Mesenchymal stem cell (in vitro differentiated cells and primary cell): ENCODE data around the gene DCLK1.

Experiments used
- DNase-seq: peaks from one replicate; pipeline ENCODE4 v3.0.0-alpha.2; 2013
- H2AFZ ChIP-seq: one replicate; pipeline ENCODE4 v1.6.1; 2013; ENCODE audit warnings: low read depth, mild to moderate bottlenecking, control low read depth, inconsistent platforms, low read length, moderate library complexity
- H2AK5ac ChIP-seq: 2 replicates; pipeline ENCODE4 v1.6.1; 2013; ENCODE audit warnings: low read length, moderate library complexity, mild to moderate bottlenecking, inconsistent platforms; ENCODE audit not compliant: severe bottlenecking
- H2BK120ac ChIP-seq: one replicate; pipeline ENCODE4 v1.6.1; 2013; ENCODE audit warnings: low read depth, mild to moderate bottlenecking, inconsistent platforms, low read length, moderate library complexity
- H2BK12ac ChIP-seq, 2 experiments: one replicate each; pipeline ENCODE4 v1.6.1; 2013; ENCODE audit warnings: inconsistent platforms in 2 of 2, low read length in 2 of 2, mild to moderate bottlenecking in 2 of 2, moderate library complexity in 2 of 2, control low read depth in 1 of 2
- H2BK15ac ChIP-seq: one replicate; pipeline ENCODE4 v1.6.1; 2013; ENCODE audit warnings: mild to moderate bottlenecking, low read depth, inconsistent platforms; ENCODE audit not compliant: poor library complexity, severe bottlenecking
- H2BK5ac ChIP-seq: 2 replicates; pipeline ENCODE4 v1.6.1; 2013; ENCODE audit warnings: low read depth, mild to moderate bottlenecking, low read length, control low read depth, inconsistent platforms; ENCODE audit not compliant: poor library complexity, severe bottlenecking
- H3K14ac ChIP-seq, 2 experiments: one replicate each; pipeline ENCODE4 v1.6.1; 2013; ENCODE audit warnings: inconsistent platforms in 2 of 2, low read length in 2 of 2, control low read depth in 1 of 2, mild to moderate bottlenecking in 1 of 2, moderate library complexity in 1 of 2
- H3K18ac ChIP-seq, 2 experiments: one replicate each; pipeline ENCODE4 v1.6.1; 2013; ENCODE audit warnings: inconsistent platforms in 2 of 2, low read length in 2 of 2, control low read depth in 1 of 2, low read depth in 1 of 2, mild to moderate bottlenecking in 1 of 2
- H3K23ac ChIP-seq, 2 experiments: one replicate each; pipeline ENCODE4 v1.6.1; 2013; ENCODE audit warnings: inconsistent platforms in 2 of 2, low read length in 2 of 2, mild to moderate bottlenecking in 2 of 2, moderate library complexity in 2 of 2, control low read depth in 1 of 2
- H3K27ac ChIP-seq: 2 replicates; pipeline ENCODE4 v1.5.1; 2013; ENCODE audit warnings: mild to moderate bottlenecking, moderate library complexity, low read length, control low read depth, inconsistent platforms; ENCODE audit not compliant: poor library complexity, severe bottlenecking
- H3K27me3 ChIP-seq, 2 experiments: 2 replicates each; pipeline versions ENCODE4 v1.6.1 to v1.7.0; 2013; ENCODE audit warnings: low read length in 2 of 2, mild to moderate bottlenecking in 2 of 2, moderate library complexity in 2 of 2, control low read depth in 1 of 2, inconsistent platforms in 1 of 2; ENCODE audit not compliant: control insufficient read depth in 1 of 2, insufficient read depth in 1 of 2
- H3K36me3 ChIP-seq, 2 experiments: 2 replicates each; pipeline versions ENCODE4 v1.6.1 to v1.7.0; 2013; ENCODE audit warnings: low read length in 2 of 2, control low read depth in 1 of 2, inconsistent platforms in 1 of 2, low read depth in 1 of 2, mild to moderate bottlenecking in 1 of 2; ENCODE audit not compliant: insufficient read depth in 2 of 2, control insufficient read depth in 1 of 2
- H3K4ac ChIP-seq, 2 experiments: one replicate each; pipeline ENCODE4 v1.6.1; 2013; ENCODE audit warnings: inconsistent platforms in 2 of 2, low read length in 2 of 2, mild to moderate bottlenecking in 2 of 2, moderate library complexity in 2 of 2, control low read depth in 1 of 2, low read depth in 1 of 2
- H3K4me1 ChIP-seq: 2 replicates; pipeline ENCODE4 v1.6.1; 2013; ENCODE audit warnings: low read depth, low read length, control low read depth; ENCODE audit not compliant: control insufficient read depth, insufficient read depth
- H3K4me2 ChIP-seq: 2 replicates; pipeline ENCODE4 v1.6.1; 2013; ENCODE audit warnings: low read length, mild to moderate bottlenecking, inconsistent platforms; ENCODE audit not compliant: poor library complexity, severe bottlenecking
- H3K4me3 ChIP-seq, 2 experiments: 2 replicates each; pipeline versions ENCODE4 v1.5.1 to v1.7.0; 2013; ENCODE audit warnings: low read length in 2 of 2, mild to moderate bottlenecking in 2 of 2, control low read depth in 1 of 2, low read depth in 1 of 2; ENCODE audit not compliant: insufficient read depth in 1 of 2
- H3K79me1 ChIP-seq: replicated peaks from 2 replicates; pipeline ENCODE4 v1.6.1; 2013; ENCODE audit warnings: mild to moderate bottlenecking, control low read depth, low read length, inconsistent platforms; ENCODE audit not compliant: poor library complexity, severe bottlenecking
- H3K9ac ChIP-seq: 2 replicates; pipeline ENCODE4 v1.7.0; 2013; ENCODE audit warnings: mild to moderate bottlenecking, low read length, moderate library complexity
- H3K9me3 ChIP-seq: 2 replicates; pipeline ENCODE4 v1.7.0; 2013; ENCODE audit warnings: mild to moderate bottlenecking, low read length; ENCODE audit not compliant: control insufficient read depth
- H4K8ac ChIP-seq: one replicate; pipeline ENCODE4 v1.6.1; 2013; ENCODE audit warnings: inconsistent platforms, mild to moderate bottlenecking, low read length, moderate library complexity
- H4K91ac ChIP-seq: one replicate; pipeline ENCODE4 v1.6.1; 2013; ENCODE audit warnings: mild to moderate bottlenecking, low read length, inconsistent platforms
- WGBS: methylation state at CpG from one replicate; pipeline ENCODE4 v1.1.7; 2013; ENCODE audit warnings: mixed read lengths; 5-methylcytosine and 5-hydroxymethylcytosine counted together

The DCLK1 gene

GRCh38 chr13:35843272-35843671 lies 287.9 kb downstream of the DCLK1 start:
- no peak overlapping the region for H3K4me3 ChIP-seq
- H2BK5ac ChIP-seq: no peak overlapping the region
- no peaks in the 10 kb centered on the region for H3K9me3 ChIP-seq
- no peak overlapping the region for H3K14ac ChIP-seq
- H3K18ac ChIP-seq: no peak overlapping the region
- H3K9ac ChIP-seq: no peak overlapping the region
- H3K27ac ChIP-seq: no peak overlapping the region
- H3K4ac ChIP-seq: no peak overlapping the region
- H2AFZ ChIP-seq: no peak overlapping the region
- H3K36me3 ChIP-seq: no peaks in the 10 kb centered on the region
- H2BK15ac ChIP-seq: no peak overlapping the region
- H2BK120ac ChIP-seq: no peak overlapping the region
- peaks cover 4% of the 10 kb centered on the region for H3K4me1 ChIP-seq
- H2AK5ac ChIP-seq: no peak overlapping the region
- no peaks in the 10 kb centered on the region for H3K27me3 ChIP-seq
- H4K91ac ChIP-seq: no peak overlapping the region
- no peaks in the 10 kb centered on the region for H3K79me1 ChIP-seq
- no peak for DNase-seq
- no peak overlapping the region for H4K8ac ChIP-seq
- no peak overlapping the region for H3K4me2 ChIP-seq
- no peak overlapping the region for H3K23ac ChIP-seq
- no peak overlapping the region for H2BK12ac ChIP-seq

DNA sequence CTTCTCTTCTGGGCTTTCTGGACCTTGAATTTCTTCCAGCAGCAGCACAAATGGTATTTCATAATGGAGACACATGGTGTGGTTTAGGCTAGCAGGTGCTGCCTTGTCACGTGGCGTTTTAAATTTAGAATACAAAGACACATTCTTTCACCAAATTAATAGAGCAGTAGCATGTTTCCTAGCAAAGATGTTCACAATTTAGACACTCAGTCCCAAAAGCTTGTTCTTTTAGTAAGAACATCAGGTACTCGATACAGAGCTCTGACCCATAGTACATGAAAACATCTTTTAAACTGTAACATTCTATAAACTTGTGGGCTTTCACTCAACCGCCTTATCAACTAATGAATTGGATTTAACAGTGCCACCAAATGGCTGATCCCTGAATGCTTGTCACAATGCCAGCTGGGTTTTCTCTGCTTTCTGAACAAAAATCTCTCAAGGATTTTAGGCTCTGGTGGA lies 290.1 kb downstream of the DCLK1 start:
- no peak overlapping the region for H3K4me3 ChIP-seq
- H3K14ac ChIP-seq: no peak overlapping the region
- H3K18ac ChIP-seq: no peak overlapping the region
- H3K79me1 ChIP-seq: no peaks in the 10 kb centered on the region
- no peaks in the 10 kb centered on the region for H3K27me3 ChIP-seq
- H4K8ac ChIP-seq: no peak overlapping the region
- H3K23ac ChIP-seq: no peak overlapping the region
- no peak overlapping the region for H2BK12ac ChIP-seq
- H2AK5ac ChIP-seq: no peak overlapping the region
- H2AFZ ChIP-seq: no peak overlapping the region
- no peaks in the 10 kb centered on the region for H3K9me3 ChIP-seq
- no peak overlapping the region for H3K9ac ChIP-seq
- H3K4me1 ChIP-seq: peaks cover 4% of the 10 kb centered on the region
- no peaks in the 10 kb centered on the region for H3K36me3 ChIP-seq
- no peak overlapping the region for H2BK120ac ChIP-seq
- WGBS: 93% methylated on average over 3 of the region's 4 CpGs
- no peak overlapping the region for H2BK15ac ChIP-seq
- no peak overlapping the region for H2BK5ac ChIP-seq
- H3K27ac ChIP-seq: no peak overlapping the region
- DNase-seq: no peak
- H3K4ac ChIP-seq: no peak overlapping the region
- H3K4me2 ChIP-seq: no peak overlapping the region
- H4K91ac ChIP-seq: no peak overlapping the region

GRCh38 chr13:35839806-35840205 lies 291.4 kb downstream of the DCLK1 start:
- H2BK120ac ChIP-seq: no peak overlapping the region
- no peak for DNase-seq
- 93% methylated on average over 3 of the region's 5 CpGs for WGBS
- no peak overlapping the region for H3K4me3 ChIP-seq
- H3K18ac ChIP-seq: no peak overlapping the region
- H3K14ac ChIP-seq: no peak overlapping the region
- H2AK5ac ChIP-seq: no peak overlapping the region
- H4K91ac ChIP-seq: no peak overlapping the region
- H2BK15ac ChIP-seq: no peak overlapping the region
- no peak overlapping the region for H3K27ac ChIP-seq
- no peak overlapping the region for H2BK12ac ChIP-seq
- no peaks in the 10 kb centered on the region for H3K79me1 ChIP-seq
- H3K4ac ChIP-seq: no peak overlapping the region
- no peaks in the 10 kb centered on the region for H3K9me3 ChIP-seq
- no peak overlapping the region for H4K8ac ChIP-seq
- H3K23ac ChIP-seq: no peak overlapping the region
- H3K4me2 ChIP-seq: no peak overlapping the region
- H3K36me3 ChIP-seq: peaks cover 0 to 12% of the 10 kb centered on the region in 2 experiments
- H3K4me1 ChIP-seq: peaks cover 4% of the 10 kb centered on the region
- H2BK5ac ChIP-seq: no peak overlapping the region
- H3K9ac ChIP-seq: no peak overlapping the region
- no peaks in the 10 kb centered on the region for H3K27me3 ChIP-seq
- no peak overlapping the region for H2AFZ ChIP-seq

GRCh38 chr13:35838356-35838755 lies 292.8 kb downstream of the DCLK1 start:
- no peaks in the 10 kb centered on the region for H3K27me3 ChIP-seq
- peak; percentile 6 for DNase-seq
- peaks cover 4% of the 10 kb centered on the region for H3K4me1 ChIP-seq
- no peak overlapping the region for H3K23ac ChIP-seq
- no peak overlapping the region for H2BK15ac ChIP-seq
- no peak overlapping the region for H2BK120ac ChIP-seq
- H3K79me1 ChIP-seq: no peaks in the 10 kb centered on the region
- H4K8ac ChIP-seq: no peak overlapping the region
- H2AFZ ChIP-seq: no peak overlapping the region
- no peak overlapping the region for H2AK5ac ChIP-seq
- H2BK12ac ChIP-seq: no peak overlapping the region
- 0% methylated on average over 1 of the region's 1 CpG for WGBS
- H2BK5ac ChIP-seq: no peak overlapping the region
- H4K91ac ChIP-seq: no peak overlapping the region
- peak overlapping the region; percentile 36 for H3K9ac ChIP-seq
- no peak overlapping the region for H3K4me3 ChIP-seq
- no peak overlapping the region for H3K18ac ChIP-seq
- H3K4ac ChIP-seq: no peak overlapping the region
- H3K27ac ChIP-seq: peak overlapping the region; percentile 56
- H3K14ac ChIP-seq: no peak overlapping the region
- H3K4me2 ChIP-seq: no peak overlapping the region
- H3K9me3 ChIP-seq: no peaks in the 10 kb centered on the region
- peaks cover 0 to 17% of the 10 kb centered on the region in 2 experiments for H3K36me3 ChIP-seq
